Measurements from ENCODE around the gene TACC2.
A peak's percentile ranks its signal among the peaks of the same experiment; 100 is the strongest.

The TACC2 gene

GRCh38 chr10:122113161-122113944 is 124.4 kb downstream of the TACC2 start:
- DNase-seq (ENCODE audit: low read depth in 2 of 2) = peak; percentile 76 to 77
- peak; percentile 70 for TF ChIP-seq CTCF (IDR thresholded peaks at IDR 0.05; ENCODE audit: low read depth, low read length)
- H3K4me3 ChIP-seq (replicated peaks in 1 of 2; ENCODE audit: low read depth in 2 of 2, low read length in 2 of 2) = peak overlapping the region; percentile 71 to 81

- TF ChIP-seq CTCF (IDR thresholded peaks at IDR 0.05; ENCODE audit: low read depth, low read length) = no peak
- peak; percentile 14 to 42 for DNase-seq (ENCODE audit: low read depth in 2 of 2)
- peak overlapping the region; percentile 71 to 81 for H3K4me3 ChIP-seq (replicated peaks in 1 of 2; ENCODE audit: low read depth in 2 of 2, low read length in 2 of 2)
Measured at GRCh38 chr10:122113945-122114747, 125.2 kb downstream of the TACC2 start.

GRCh38 chr10:122115874-122116273 is 126.9 kb downstream of the TACC2 start:
- DNase-seq (ENCODE audit: low read depth in 2 of 2) = no peak
- H3K4me3 ChIP-seq (replicated peaks in 1 of 2; ENCODE audit: low read depth in 2 of 2, low read length in 2 of 2) = no peak overlapping the region
- TF ChIP-seq CTCF (IDR thresholded peaks at IDR 0.05; ENCODE audit: low read depth, low read length) = no peak

- TF ChIP-seq CTCF (IDR thresholded peaks at IDR 0.05; ENCODE audit: low read depth, low read length) = no peak
- H3K4me3 ChIP-seq (replicated peaks in 1 of 2; ENCODE audit: low read depth in 2 of 2, low read length in 2 of 2) = no peak overlapping the region
- peak; percentile 29 to 74 for DNase-seq (ENCODE audit: low read depth in 2 of 2)
Measured at GRCh38 chr10:122116331-122116730, 127.4 kb downstream of the TACC2 start.

GRCh38 chr10:122117475-122117874 is 128.5 kb downstream of the TACC2 start:
- no peak for TF ChIP-seq CTCF (IDR thresholded peaks at IDR 0.05; ENCODE audit: low read depth, low read length)
- no peak for DNase-seq (ENCODE audit: low read depth in 2 of 2)
- H3K4me3 ChIP-seq (replicated peaks in 1 of 2; ENCODE audit: low read depth in 2 of 2, low read length in 2 of 2) = no peak overlapping the region

- no peak for TF ChIP-seq CTCF (IDR thresholded peaks at IDR 0.05; ENCODE audit: low read depth, low read length)
- no peak overlapping the region for H3K4me3 ChIP-seq (replicated peaks in 1 of 2; ENCODE audit: low read depth in 2 of 2, low read length in 2 of 2)
- no peak for DNase-seq (ENCODE audit: low read depth in 2 of 2)
Measured at GRCh38 chr10:122120008-122120744, 131.2 kb downstream of the TACC2 start.

All from cardiac fibroblast (primary cell).